Posterior vena cava (tissue), 2 donors: ENCODE results near the gene LNP1. TPM values are rescaled to one million over a fixed set of nuclear protein-coding genes. Genes with fewer than 3 reads are reported as not detected.

Source experiments
- total RNA-seq, 2 donors: library from RNA; stranded (reverse); fragmentation: NEBNext Ultra II Directional; extraction: Animal tissue kit (Norgen Biotek cat#: 25700); gene quantifications; one replicate each; pipeline ENCODE4 v1.2.1, GENCODE V29; 2021
- donor health status: DM: yes; HTN: yes; CAD: no.
- donor health status: DM: yes; HTN: yes; CAD: no.

Gene LNP1
- total RNA-seq, 2 donors from 2014 or later: 4.0 to 7.6 TPM

Other genes with a start within 250 kb of the LNP1 start
- gene TBC1D23, start 140.5 kb upstream of the LNP1 start, total RNA-seq: 10 to 100 TPM; 45.5 to 54.6 TPM
- 10 to 100 TPM; 30.2 to 39.0 TPM for gene NIT2, start 66.8 kb upstream of the LNP1 start, total RNA-seq
- 10 to 100 TPM; 38.2 to 39.8 TPM for gene TOMM70, start 450 bp upstream of the LNP1 start, total RNA-seq
- gene TMEM45A, start 91.1 kb downstream of the LNP1 start, total RNA-seq: 10 to 100 TPM; 34.5 to 75.3 TPM
- gene ADGRG7, start 208.1 kb downstream of the LNP1 start, total RNA-seq: not detected